ENCODE data around the gene SCAMP4.

DNA sequence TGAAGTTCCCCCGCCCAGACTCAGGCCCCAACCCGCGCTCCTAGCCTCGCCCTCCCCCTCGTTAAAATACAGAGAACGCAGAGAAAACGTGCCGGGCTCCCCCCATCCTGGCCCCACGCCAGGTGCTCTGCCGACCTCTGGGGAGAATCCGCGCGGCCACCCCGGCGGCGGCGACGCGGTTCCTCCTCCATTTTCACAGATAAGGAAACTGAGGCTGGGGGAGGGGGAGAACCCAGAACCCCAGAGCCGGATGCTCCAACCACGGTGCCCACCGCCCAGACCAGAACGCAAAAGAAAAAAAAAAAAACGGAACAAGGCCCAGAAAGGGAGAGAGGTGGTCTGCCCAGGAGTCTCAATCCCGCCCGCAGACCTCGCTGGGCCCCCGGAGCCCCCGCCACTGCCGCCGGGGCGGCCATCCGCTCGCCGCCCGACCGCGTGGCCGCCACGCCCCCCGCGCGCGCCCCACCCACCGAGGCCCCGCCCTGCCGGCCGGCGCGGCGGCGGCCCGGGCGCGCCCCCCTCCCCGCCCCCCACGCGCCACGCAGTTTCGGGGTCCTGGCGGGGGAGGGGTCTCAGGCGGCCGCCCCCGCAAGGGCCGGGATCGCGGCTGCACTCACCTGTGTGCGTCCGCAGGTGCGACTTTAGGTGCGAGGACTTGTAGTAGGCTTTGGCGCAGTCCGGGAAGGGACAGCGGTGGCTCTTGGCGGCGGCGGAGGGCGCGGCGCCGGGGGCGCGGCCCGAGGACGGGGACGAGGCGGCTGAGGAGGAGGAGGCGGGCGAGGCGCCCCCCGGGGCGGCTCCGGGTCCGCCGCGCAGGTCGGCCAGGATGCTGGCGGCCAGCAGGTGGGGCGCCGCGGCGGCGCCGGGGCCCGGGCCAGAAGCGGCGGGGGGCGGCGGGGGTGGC is 42.5 kb upstream of the SCAMP4 start:
- TF ChIP-seq, protein P1, sequence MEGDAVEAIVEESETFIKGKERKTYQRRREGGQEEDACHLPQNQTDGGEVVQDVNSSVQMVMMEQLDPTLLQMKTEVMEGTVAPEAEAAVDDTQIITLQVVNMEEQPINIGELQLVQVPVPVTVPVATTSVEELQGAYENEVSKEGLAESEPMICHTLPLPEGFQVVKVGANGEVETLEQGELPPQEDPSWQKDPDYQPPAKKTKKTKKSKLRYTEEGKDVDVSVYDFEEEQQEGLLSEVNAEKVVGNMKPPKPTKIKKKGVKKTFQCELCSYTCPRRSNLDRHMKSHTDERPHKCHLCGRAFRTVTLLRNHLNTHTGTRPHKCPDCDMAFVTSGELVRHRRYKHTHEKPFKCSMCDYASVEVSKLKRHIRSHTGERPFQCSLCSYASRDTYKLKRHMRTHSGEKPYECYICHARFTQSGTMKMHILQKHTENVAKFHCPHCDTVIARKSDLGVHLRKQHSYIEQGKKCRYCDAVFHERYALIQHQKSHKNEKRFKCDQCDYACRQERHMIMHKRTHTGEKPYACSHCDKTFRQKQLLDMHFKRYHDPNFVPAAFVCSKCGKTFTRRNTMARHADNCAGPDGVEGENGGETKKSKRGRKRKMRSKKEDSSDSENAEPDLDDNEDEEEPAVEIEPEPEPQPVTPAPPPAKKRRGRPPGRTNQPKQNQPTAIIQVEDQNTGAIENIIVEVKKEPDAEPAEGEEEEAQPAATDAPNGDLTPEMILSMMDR (IDR thresholded peaks at IDR 0.05; ENCODE audit: poor library complexity) = no peak
- no peak for TF ChIP-seq EZH2phosphoT487 (IDR thresholded peaks at IDR 0.05; ENCODE audit: low read depth, severe bottlenecking, unreplicated experiment)

All from hepatocyte (in vitro differentiated cells).